Nephron (organoid): ENCODE measurements around the gene POLH.

Source experiments
- H3K27ac Mint-ChIP-seq, 3 experiments: 2 replicates each; pipeline ENCODE4 v1.8.0; 2020; ENCODE audit warnings: mixed read lengths in 3 of 3, mild to moderate bottlenecking in 2 of 3, moderate library complexity in 1 of 3
- H3K27me3 Mint-ChIP-seq: 2 replicates; pipeline ENCODE4 v1.8.0; 2021; ENCODE audit warnings: low read depth, mild to moderate bottlenecking, moderate library complexity, mixed read lengths
- H3K36me3 Mint-ChIP-seq: 2 replicates; pipeline ENCODE4 v1.8.0; 2020; ENCODE audit warnings: low read depth, mixed read lengths
- H3K4me1 Mint-ChIP-seq: 2 replicates; pipeline ENCODE4 v1.8.0; 2020; ENCODE audit warnings: mixed read lengths
- H3K4me3 Mint-ChIP-seq, 3 experiments: 2 replicates each; pipeline ENCODE4 v1.8.0; 2020; ENCODE audit warnings: mild to moderate bottlenecking in 3 of 3, mixed read lengths in 3 of 3, moderate library complexity in 2 of 3
- H3K9me3 Mint-ChIP-seq: 2 replicates; pipeline ENCODE4 v1.8.0; 2020; ENCODE audit warnings: mixed read lengths
- CTCF ChIP-seq, 3 experiments: fragments of 200-600 bp; sonication (generic); IDR thresholded peaks; one replicate each; pipeline ENCODE4 v1.5.0; 2021; ENCODE audit warnings: antibody characterized with exemption in 3 of 3; ENCODE audit not compliant: unreplicated experiment in 3 of 3

The POLH gene

GRCh38 chr6:43575105-43575771 lies 747 bp upstream of the POLH start:
- H3K9me3 Mint-ChIP-seq, result no peaks in the 10 kb centered on the region

GRCh38 chr6:43578748-43579147 lies 2.8 kb downstream of the POLH start:
- H3K27ac Mint-ChIP-seq, result peak overlapping the region; percentile 37 to 48 (median 43)
- H3K4me3 Mint-ChIP-seq, result peak overlapping the region; percentile 42 to 62 (median 60)
- no peak for TF ChIP-seq CTCF (IDR thresholded peaks at IDR 0.05; ENCODE audit: unreplicated experiment in 3 of 3)
- no peaks in the 10 kb centered on the region for H3K27me3 Mint-ChIP-seq
- H3K9me3 Mint-ChIP-seq, result no peaks in the 10 kb centered on the region
- H3K4me1 Mint-ChIP-seq, result peaks cover 25% of the 10 kb centered on the region
- peaks cover 36% of the 10 kb centered on the region for H3K36me3 Mint-ChIP-seq

More at GRCh38 chr6:43575105-43575771, 747 bp upstream of the POLH start:
- Mint-ChIP-seq H3K36me3 (peaks cover 28% of the 10 kb centered on the region), H3K4me1 (peaks cover 25% of the 10 kb centered on the region), H3K27me3 (no peaks in the 10 kb centered on the region), H3K4me3 (peak overlapping the region; percentile 96 to 98 (median 96)), H3K27ac (peak overlapping the region; percentile 54 to 91 (median 90))
- no peak for TF ChIP-seq CTCF (IDR thresholded peaks at IDR 0.05; ENCODE audit: unreplicated experiment in 3 of 3)

GRCh38 chr6:43579171-43579570 lies 3.2 kb downstream of the POLH start:
- peak overlapping the region; percentile 42 to 62 (median 53) for H3K4me3 Mint-ChIP-seq

GRCh38 chr6:43582911-43583310 lies 6.9 kb downstream of the POLH start:
- Mint-ChIP-seq H3K9me3 (no peaks in the 10 kb centered on the region), H3K27me3 (no peaks in the 10 kb centered on the region), H3K4me1 (peaks cover 12% of the 10 kb centered on the region), H3K4me3 (no peak overlapping the region), H3K36me3 (peaks cover 65% of the 10 kb centered on the region), H3K27ac (no peak overlapping the region)
- no peak for TF ChIP-seq CTCF (IDR thresholded peaks at IDR 0.05; ENCODE audit: unreplicated experiment in 3 of 3)

More at GRCh38 chr6:43579171-43579570, 3.2 kb downstream of the POLH start:
- H3K27ac Mint-ChIP-seq, result peak overlapping the region; percentile 37 to 48 (median 43)
- no peak for TF ChIP-seq CTCF (IDR thresholded peaks at IDR 0.05; ENCODE audit: unreplicated experiment in 3 of 3)
- H3K4me1 Mint-ChIP-seq, result peaks cover 25% of the 10 kb centered on the region
- H3K36me3 Mint-ChIP-seq, result peaks cover 41% of the 10 kb centered on the region
- no peaks in the 10 kb centered on the region for H3K27me3 Mint-ChIP-seq
- no peaks in the 10 kb centered on the region for H3K9me3 Mint-ChIP-seq

GRCh38 chr6:43584892-43585570 lies 9.0 kb downstream of the POLH start:
- H3K4me3 Mint-ChIP-seq, result no peak overlapping the region
- H3K36me3 Mint-ChIP-seq, result peaks cover 63% of the 10 kb centered on the region
- H3K27ac Mint-ChIP-seq, result no peak overlapping the region
- TF ChIP-seq CTCF (IDR thresholded peaks at IDR 0.05; ENCODE audit: unreplicated experiment in 3 of 3), result no peak
- no peaks in the 10 kb centered on the region for H3K4me1 Mint-ChIP-seq
- no peaks in the 10 kb centered on the region for H3K9me3 Mint-ChIP-seq
- H3K27me3 Mint-ChIP-seq, result no peaks in the 10 kb centered on the region
